HCT116 (cell line): Measurements from ENCODE around the gene ATP6V1G2. TPM values are rescaled to one million over a fixed set of nuclear protein-coding genes. Genes with fewer than 3 reads are reported as not detected.

Experiments used
- ATAC-seq: fragments of 200-7000 bp; cut with Tn5 transposase; 2 replicates; pipeline ENCODE4 v1.9.1; 2020; ENCODE audit warnings: mild to moderate bottlenecking, moderate library complexity
- BruUV-seq: library from RNA; stranded (reverse); fragments of 400-500 nt; replicated peaks from 2 replicates; lab custom pipeline; 2021; lab: Mats Ljungman, UMichigan
- CTCF ChIA-PET: fragments of 300-600 bp; sonication (Branson Sonifier 250); formaldehyde crosslinking; loops from one replicate; lab custom pipeline; 2021; ENCODE audit warnings: antibody characterized with exemption; lab: Charles Lee
- POLR2A ChIA-PET: fragments of 300-600, 350-600 bp; sonication (Branson Sonifier 250); formaldehyde crosslinking; loops from one replicate; lab custom pipeline; 2021; ENCODE audit warnings: antibody characterized with exemption; lab: Charles Lee
- RAD21 ChIA-PET, 2 experiments: fragments of 300-600 bp; sonication (Branson Sonifier 250); formaldehyde crosslinking; loops; one replicate each; lab custom pipeline; 2023; ENCODE audit warnings: low total read pairs in 2 of 2; ENCODE audit not compliant: uncharacterized antibody in 2 of 2, unreplicated experiment in 2 of 2, low non-redundant PET in 1 of 2; lab: Charles Lee
- DNase-seq: peaks from one replicate; pipeline ENCODE4 v3.0.0-alpha.2; 2010; ENCODE audit warnings: low read depth, low spot score
- H2AFZ ChIP-seq: fragments of 200-600 bp; shearing (Covaris generic), sonication (generic); 2 replicates; pipeline ENCODE4 v1.6.1; 2017; ENCODE audit warnings: low read depth, mixed run types, mixed read lengths, antibody characterized with exemption, low read length; ENCODE audit not compliant: poor library complexity, severe bottlenecking
- H3K27ac ChIP-seq: 2 replicates; pipeline ENCODE4 v1.5.1; 2012; ENCODE audit warnings: low read depth, low read length
- H3K27me3 ChIP-seq: fragments of 200-600 bp; sonication (generic); 2 replicates; pipeline ENCODE4 v1.6.1; 2016; ENCODE audit warnings: mixed run types, low read length, mixed read lengths; ENCODE audit not compliant: insufficient read depth
- H3K36me3 ChIP-seq, 2 experiments: fragments of 200-500 bp in 1 of 2; fragments of 200-600 bp in 1 of 2; sonication (Bioruptor generic) in 1 of 2; sonication (generic) in 1 of 2; 2 replicates each; pipeline versions ENCODE4 v1.5.1 to v1.6.1; 2014 to 2016; ENCODE audit warnings: low read length in 2 of 2, inconsistent platforms in 1 of 2, mixed read lengths in 1 of 2, mixed run types in 1 of 2; ENCODE audit not compliant: insufficient read depth in 2 of 2, control insufficient read depth in 1 of 2
- H3K4me1 ChIP-seq, 2 experiments: fragments of 200-600 bp in 1 of 2; sonication (generic) in 1 of 2; 2 replicates each; pipeline versions ENCODE4 v1.5.1 to v1.6.1; 2012 to 2017; ENCODE audit warnings: low read length in 2 of 2, inconsistent platforms in 1 of 2, mild to moderate bottlenecking in 1 of 2, mixed read lengths in 1 of 2, mixed run types in 1 of 2, moderate library complexity in 1 of 2; ENCODE audit not compliant: insufficient read depth in 2 of 2, control insufficient read depth in 1 of 2
- H3K4me2 ChIP-seq: fragments of 200-600 bp; sonication (generic); 2 replicates; pipeline ENCODE4 v1.6.1; 2017; ENCODE audit warnings: mixed run types, low read length, mixed read lengths
- H3K4me3 ChIP-seq, 2 experiments: fragments of 200-600 bp in 1 of 2; sonication (generic) in 1 of 2; replicated peaks in 1 of 2; 2 replicates each; pipeline ENCODE4 v1.5.1; 2011 to 2016; ENCODE audit warnings: low read length in 2 of 2, control low read depth in 1 of 2, low read depth in 1 of 2, mild to moderate bottlenecking in 1 of 2, mixed read lengths in 1 of 2, mixed run types in 1 of 2
- H3K79me2 ChIP-seq: fragments of 200-600 bp; sonication (generic); 2 replicates; pipeline ENCODE4 v1.6.1; 2017; ENCODE audit warnings: mild to moderate bottlenecking, mixed run types, low read length, moderate library complexity, mixed read lengths; ENCODE audit not compliant: insufficient read depth
- H3K9ac ChIP-seq: fragments of 200-600 bp; sonication (generic); 2 replicates; pipeline ENCODE4 v1.6.1; 2016; ENCODE audit warnings: low read length, mixed read lengths
- H3K9me2 ChIP-seq: fragments of 200-600 bp; sonication (generic), shearing (Covaris generic); 2 replicates; pipeline ENCODE4 v1.6.1; 2017; ENCODE audit warnings: mixed run types, mild to moderate bottlenecking, moderate library complexity; ENCODE audit not compliant: insufficient read depth
- H3K9me3 ChIP-seq, 2 experiments: fragments of 200-500 bp in 1 of 2; fragments of 200-600 bp in 1 of 2; sonication (Bioruptor generic) in 1 of 2; sonication (generic) in 1 of 2; 2 replicates each; pipeline ENCODE4 v1.6.1; 2014 to 2017; ENCODE audit warnings: low read length in 2 of 2, mixed read lengths in 2 of 2, inconsistent platforms in 1 of 2, low read depth in 1 of 2, mild to moderate bottlenecking in 1 of 2, mixed run types in 1 of 2, moderate library complexity in 1 of 2; ENCODE audit not compliant: control insufficient read depth in 1 of 2, insufficient read depth in 1 of 2
- H4K20me1 ChIP-seq: fragments of 200-600 bp; sonication (generic), shearing (Covaris generic); 2 replicates; pipeline ENCODE4 v1.6.1; 2017; ENCODE audit warnings: mixed run types, mild to moderate bottlenecking, moderate library complexity; ENCODE audit not compliant: insufficient read depth
- CBX3 ChIP-seq: IDR thresholded peaks from 2 replicates; pipeline ENCODE4 v1.6.1; 2012; ENCODE audit warnings: low read depth
- CTCF ChIP-seq, 3 experiments: fragments of 200-600 bp in 1 of 3; sonication (generic) in 1 of 3; IDR thresholded peaks in 2 of 3; conservative IDR thresholded peaks in 1 of 3; 2 replicates each; pipeline ENCODE4 v1.5.1; 2012 to 2017; ENCODE audit warnings: low read depth in 2 of 3, low read length in 2 of 3, antibody characterized with exemption in 1 of 3, borderline replicate concordance in 1 of 3, control low read depth in 1 of 3, mild to moderate bottlenecking in 1 of 3, mixed read lengths in 1 of 3, mixed run types in 1 of 3, moderate library complexity in 1 of 3; ENCODE audit not compliant: insufficient read depth in 1 of 3
- EZH2phosphoT487 ChIP-seq: fragments of 200-600 bp; IDR thresholded peaks from 2 replicates; pipeline ENCODE4 v1.6.1; 2018; ENCODE audit warnings: antibody characterized with exemption, borderline replicate concordance
- SIN3A ChIP-seq: IDR thresholded peaks from 2 replicates; pipeline ENCODE4 v1.6.1; 2012; ENCODE audit warnings: low read depth
- SP1 ChIP-seq: IDR thresholded peaks from 2 replicates; pipeline ENCODE4 v1.6.1; 2012; ENCODE audit warnings: low read depth
- intact Hi-C: fragments of 100-400 bp; cut with micrococcal nuclease; formaldehyde crosslinking; loops from 2 replicates; pipeline ENCODE4 v1.10.0; 2022
- total RNA-seq: library from RNA; stranded (reverse); gene quantifications from one replicate; pipeline ENCODE4 v1.2.1, GENCODE V29; 2021; ENCODE audit not compliant: unreplicated experiment
- TF ChIP-seq, protein P1 (sequence below): IDR thresholded peaks from 2 replicates; pipeline ENCODE4 v1.6.1; 2012
- TF ChIP-seq, protein P2 (sequence below): IDR thresholded peaks from 2 replicates; pipeline ENCODE4 v1.6.1; 2011; ENCODE audit warnings: mild to moderate bottlenecking, low read length, moderate library complexity; ENCODE audit not compliant: insufficient replicate concordance; ENCODE audit errors: extremely low read depth
- TF ChIP-seq, protein P3 (sequence below): IDR thresholded peaks from 2 replicates; pipeline ENCODE4 v1.6.1; 2012

Gene ATP6V1G2
- total RNA-seq, 1 experiment from 2014 or later, result 1.8 TPM

GRCh38 chr6:31578184-31579118 is 32.0 kb upstream of the ATP6V1G2 start:
- Histone ChIP-seq H3K79me2 (no peaks in the 10 kb centered on the region), H3K9ac (no peak overlapping the region)
- POLR2A ChIA-PET, result no interaction called here
- no peak for DNase-seq
- no peak for TF ChIP-seq CTCF (IDR thresholded peaks at IDR 0.05 in 2 of 3, conservative IDR thresholded peaks at IDR 0.05 in 1 of 3; ENCODE audit: borderline replicate concordance in 1 of 3, insufficient read depth in 1 of 3, low read depth in 2 of 3, low read length in 2 of 3)
- no peak for TF ChIP-seq CBX3
- TF ChIP-seq, protein P1, sequence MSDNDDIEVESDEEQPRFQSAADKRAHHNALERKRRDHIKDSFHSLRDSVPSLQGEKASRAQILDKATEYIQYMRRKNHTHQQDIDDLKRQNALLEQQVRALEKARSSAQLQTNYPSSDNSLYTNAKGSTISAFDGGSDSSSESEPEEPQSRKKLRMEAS, result no peak
- TF ChIP-seq EZH2phosphoT487, result no peak
- TF ChIP-seq, all 23 proteins: peak for 0
- H4K20me1 ChIP-seq, result no peaks in the 10 kb centered on the region
- H3K9me2 ChIP-seq, result no peaks in the 10 kb centered on the region
- no peak overlapping the region for H3K27ac ChIP-seq
- ATAC-seq, result no peak
- no peak overlapping the region for H3K4me3 ChIP-seq
- H3K4me2 ChIP-seq, result no peak overlapping the region
- no TSS peak for BruUV-seq
- intact Hi-C loops, result no loop called here
- H2AFZ ChIP-seq, result no peak overlapping the region
- H3K4me1 ChIP-seq, result peaks cover 4 to 18% of the 10 kb centered on the region in 2 experiments; a peak in 2 of 4 replicates
- H3K9me3 ChIP-seq, result no peaks in the 10 kb centered on the region
- H3K27me3 ChIP-seq, result no peaks in the 10 kb centered on the region
- ChIA-PET RAD21 (no interaction called here), CTCF (interaction anchor here (0.7 kb wide), 1 partner anchor 26 kb away, joined by 3 read pairs; no protein-coding TSS in a partner anchor)
- H3K36me3 ChIP-seq, result no peaks in the 10 kb centered on the region

DNA sequence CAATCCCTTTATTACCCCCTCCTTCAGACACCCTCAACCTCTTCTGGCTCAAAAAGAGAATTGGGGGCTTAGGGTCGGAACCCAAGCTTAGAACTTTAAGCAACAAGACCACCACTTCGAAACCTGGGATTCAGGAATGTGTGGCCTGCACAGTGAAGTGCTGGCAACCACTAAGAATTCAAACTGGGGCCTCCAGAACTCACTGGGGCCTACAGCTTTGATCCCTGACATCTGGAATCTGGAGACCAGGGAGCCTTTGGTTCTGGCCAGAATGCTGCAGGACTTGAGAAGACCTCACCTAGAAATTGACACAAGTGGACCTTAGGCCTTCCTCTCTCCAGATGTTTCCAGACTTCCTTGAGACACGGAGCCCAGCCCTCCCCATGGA is 31.2 kb upstream of the ATP6V1G2 start:
- peaks cover 4 to 18% of the 10 kb centered on the region in 2 experiments; a peak in 2 of 4 replicates for H3K4me1 ChIP-seq
- H2AFZ ChIP-seq, result no peak overlapping the region
- intact Hi-C loops, result no loop called here
- H3K36me3 ChIP-seq, result no peaks in the 10 kb centered on the region
- no peaks in the 10 kb centered on the region for H3K79me2 ChIP-seq
- no peaks in the 10 kb centered on the region for H3K9me3 ChIP-seq
- BruUV-seq, result no TSS peak
- no peak overlapping the region for H3K4me2 ChIP-seq
- H3K27ac ChIP-seq, result no peak overlapping the region
- POLR2A ChIA-PET, result no interaction called here
- DNase-seq (no peak), ATAC-seq (no peak)
- TF ChIP-seq, protein P2, sequence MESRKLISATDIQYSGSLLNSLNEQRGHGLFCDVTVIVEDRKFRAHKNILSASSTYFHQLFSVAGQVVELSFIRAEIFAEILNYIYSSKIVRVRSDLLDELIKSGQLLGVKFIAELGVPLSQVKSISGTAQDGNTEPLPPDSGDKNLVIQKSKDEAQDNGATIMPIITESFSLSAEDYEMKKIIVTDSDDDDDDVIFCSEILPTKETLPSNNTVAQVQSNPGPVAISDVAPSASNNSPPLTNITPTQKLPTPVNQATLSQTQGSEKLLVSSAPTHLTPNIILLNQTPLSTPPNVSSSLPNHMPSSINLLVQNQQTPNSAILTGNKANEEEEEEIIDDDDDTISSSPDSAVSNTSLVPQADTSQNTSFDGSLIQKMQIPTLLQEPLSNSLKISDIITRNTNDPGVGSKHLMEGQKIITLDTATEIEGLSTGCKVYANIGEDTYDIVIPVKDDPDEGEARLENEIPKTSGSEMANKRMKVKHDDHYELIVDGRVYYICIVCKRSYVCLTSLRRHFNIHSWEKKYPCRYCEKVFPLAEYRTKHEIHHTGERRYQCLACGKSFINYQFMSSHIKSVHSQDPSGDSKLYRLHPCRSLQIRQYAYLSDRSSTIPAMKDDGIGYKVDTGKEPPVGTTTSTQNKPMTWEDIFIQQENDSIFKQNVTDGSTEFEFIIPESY, result no peak
- TF ChIP-seq CBX3 (no peak), SP1 (no peak), SIN3A (no peak)
- TF ChIP-seq, protein P3, sequence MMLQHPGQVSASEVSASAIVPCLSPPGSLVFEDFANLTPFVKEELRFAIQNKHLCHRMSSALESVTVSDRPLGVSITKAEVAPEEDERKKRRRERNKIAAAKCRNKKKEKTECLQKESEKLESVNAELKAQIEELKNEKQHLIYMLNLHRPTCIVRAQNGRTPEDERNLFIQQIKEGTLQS, result no peak
- H4K20me1 ChIP-seq, result no peaks in the 10 kb centered on the region
- no peaks in the 10 kb centered on the region for H3K9me2 ChIP-seq
- no peak overlapping the region for H3K9ac ChIP-seq
- no peaks in the 10 kb centered on the region for H3K27me3 ChIP-seq
- CTCF ChIA-PET, result no interaction called here
- no peak overlapping the region for H3K4me3 ChIP-seq
- RAD21 ChIA-PET, result no interaction called here
